Medulla oblongata (tissue), 1 donor: ENCODE results near the gene ACOT8.
"Not testable (repeated sequence)": the region's sequence is repeated elsewhere in the genome, so short reads cannot be mapped to it uniquely, and the experiment has no call there.

Experiments used
- DNase-seq: peaks from one replicate; pipeline ENCODE4 v3.0.0-alpha.2; 2015; ENCODE audit errors: extremely low spot score

Gene ACOT8

DNA sequence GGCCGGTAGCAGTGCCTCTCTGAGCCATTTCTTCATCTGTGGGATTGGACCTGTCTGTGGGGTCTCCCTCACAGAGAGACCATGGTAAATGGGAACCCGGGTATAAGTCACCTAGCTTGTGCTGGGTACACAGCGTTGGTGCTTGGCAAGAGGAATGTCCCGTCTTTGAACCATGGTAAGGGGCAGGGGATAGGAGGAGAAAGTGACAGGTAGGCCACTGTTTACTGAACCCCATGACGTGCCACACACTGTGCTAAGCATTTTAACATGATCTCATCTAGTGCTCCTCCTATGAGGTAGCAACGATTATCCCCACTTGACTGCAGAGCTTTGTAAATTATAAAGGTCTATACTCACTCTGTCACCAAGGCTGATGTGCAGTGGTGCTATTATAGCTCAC, 29.5 kb downstream of the ACOT8 start:
- no peak for DNase-seq

DNA sequence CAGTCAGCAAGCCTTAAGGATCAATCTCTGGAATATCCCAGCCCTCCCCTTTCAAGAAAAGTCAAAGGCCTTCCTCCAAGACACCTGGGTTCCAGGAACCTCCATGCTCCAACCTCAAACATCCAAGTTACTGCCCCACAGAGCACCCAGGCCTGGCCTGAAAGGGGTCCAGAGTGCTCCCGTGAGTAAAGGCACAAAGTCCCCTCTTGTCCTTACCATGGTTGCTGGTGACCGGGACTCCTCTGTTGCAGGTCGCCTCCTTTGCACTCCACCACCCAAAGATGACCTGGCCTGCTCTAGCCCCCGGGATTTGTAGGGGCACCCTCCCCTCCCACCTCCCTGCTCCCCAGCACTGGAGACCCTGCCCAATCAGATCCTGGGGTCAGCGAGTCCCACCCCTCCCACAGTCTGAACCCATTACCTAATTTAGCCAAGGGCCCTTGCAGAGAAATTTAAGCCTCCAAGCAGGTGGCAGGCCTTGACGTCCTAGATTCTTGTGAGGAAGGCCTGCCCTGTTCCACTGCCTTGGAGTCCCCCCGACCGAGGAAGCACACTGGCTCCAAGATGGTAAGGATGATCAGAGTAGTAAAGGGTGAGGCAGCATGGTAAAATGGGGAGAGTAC, 30.1 kb downstream of the ACOT8 start, which contains the start of gene TNNC2:
TSS of gene TNNC2 (minus strand) at position 283 of the 623 bp plus-strand sequence. CDS start at position 219, 64 bp downstream.
- no peak for DNase-seq

DNA sequence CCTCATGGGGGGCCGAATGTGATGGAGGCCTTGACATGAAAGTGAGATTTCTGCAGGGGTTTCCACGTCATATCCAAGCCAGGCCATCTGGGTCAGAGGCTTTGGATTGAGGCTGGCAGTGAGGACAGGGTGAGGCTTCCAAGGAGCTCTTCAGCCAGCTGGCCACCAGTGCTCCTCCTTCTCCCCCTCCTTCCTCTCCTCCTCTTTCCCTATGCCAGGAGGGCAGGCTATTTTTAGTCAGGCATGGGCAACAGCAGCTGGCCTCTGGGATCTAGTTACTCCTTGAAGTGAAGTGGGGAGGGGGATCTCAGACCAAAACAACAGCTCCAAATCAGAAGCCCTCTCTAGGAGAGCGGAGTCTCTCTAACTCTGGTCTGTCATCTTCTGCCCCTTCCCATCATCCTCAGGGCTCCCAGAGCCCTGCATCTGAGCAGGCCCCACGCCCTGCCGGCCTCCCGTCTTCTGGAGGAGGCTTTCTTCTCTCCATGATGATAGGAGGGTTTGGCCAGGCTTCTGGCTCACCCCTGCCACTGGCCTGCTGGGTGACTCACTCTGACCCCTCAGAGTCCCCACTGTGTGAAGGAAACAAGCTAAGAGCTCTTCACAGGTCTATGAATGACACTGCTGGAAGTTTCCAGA, 30.7 kb downstream of the ACOT8 start:
- DNase-seq = peak; percentile 34

DNA sequence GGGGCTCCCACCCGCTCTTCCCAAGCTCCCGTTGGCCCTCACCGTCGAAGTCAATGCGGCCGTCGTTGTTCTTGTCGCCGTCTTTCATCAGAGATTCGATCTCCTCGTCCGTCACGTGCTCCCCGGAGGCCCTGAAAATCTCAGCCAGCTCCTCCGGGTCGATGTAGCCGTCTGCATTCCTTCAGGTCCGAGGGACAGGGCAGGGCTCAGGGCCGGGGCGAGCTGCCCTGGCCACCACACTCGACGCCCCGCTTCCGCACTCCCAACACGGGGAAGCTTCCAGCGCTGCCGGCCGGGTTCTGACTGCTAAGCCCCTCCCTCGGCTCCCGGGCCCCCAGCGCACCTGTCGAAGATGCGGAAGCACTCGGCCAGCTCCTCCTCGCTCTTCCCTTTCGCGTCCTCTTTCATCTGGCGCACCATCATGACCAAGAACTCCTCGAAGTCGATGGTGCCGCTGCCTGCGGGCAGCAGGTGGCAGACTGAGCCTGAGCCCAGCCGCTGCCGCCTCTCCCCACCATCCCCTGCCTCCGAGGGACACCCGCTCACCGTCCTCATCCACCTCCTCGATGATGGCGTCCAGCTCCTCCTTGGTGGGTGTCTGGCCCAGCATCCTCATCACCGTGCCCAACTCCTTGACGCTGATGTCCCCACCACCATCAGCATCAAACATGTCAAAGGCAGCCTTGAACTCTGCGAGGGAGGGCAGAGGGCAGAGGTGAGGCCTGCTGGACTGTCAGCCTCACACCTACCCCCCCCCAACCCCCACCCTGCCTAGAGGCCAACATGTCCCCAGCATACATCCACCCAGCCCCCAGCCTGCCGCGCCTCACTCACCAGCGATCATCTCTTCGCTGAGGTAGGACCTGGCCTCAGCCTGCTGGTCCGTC, 33.0 kb downstream of the ACOT8 start:
- DNase-seq = no peak

DNA sequence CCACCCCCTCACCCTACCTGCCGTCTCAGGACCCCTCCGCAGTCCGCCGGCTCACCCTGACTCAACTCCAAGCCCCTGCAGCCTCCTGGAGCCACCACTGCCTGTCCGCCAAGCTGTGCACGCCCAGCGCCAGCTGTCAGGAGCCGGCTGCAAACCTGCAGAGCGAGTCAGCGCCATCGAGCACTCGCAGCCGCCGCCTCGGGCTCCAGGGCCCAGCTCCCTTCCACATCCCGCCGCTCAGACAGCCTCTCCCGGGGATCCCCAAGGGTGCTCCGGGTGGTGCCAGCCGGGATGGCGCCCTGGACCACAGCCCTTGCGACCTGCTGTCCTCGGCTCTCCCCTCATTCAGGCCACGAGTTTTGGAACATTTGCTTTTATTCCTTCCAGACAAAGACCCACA, 34.3 kb downstream of the ACOT8 start:
- DNase-seq = no peak

DNA sequence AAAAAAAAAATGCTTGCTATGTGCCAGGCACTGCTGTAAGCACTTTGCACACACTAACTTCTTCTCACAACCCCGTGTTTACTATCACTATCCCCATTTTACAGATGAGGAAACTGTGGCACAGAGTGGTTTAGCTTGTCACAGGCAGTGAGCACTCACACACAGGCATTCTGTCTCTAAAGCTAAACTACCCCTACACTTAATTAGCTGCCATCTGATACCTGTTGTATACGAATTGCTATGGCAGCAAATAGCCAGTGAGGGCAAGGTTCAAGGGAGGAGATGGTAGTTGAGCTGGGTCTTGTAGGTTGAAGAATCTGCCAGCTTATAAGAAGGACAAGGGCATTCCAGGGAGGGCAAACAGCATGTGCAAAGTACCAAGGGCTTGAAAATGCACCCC, 35.2 kb downstream of the ACOT8 start:
- DNase-seq = no peak

DNA sequence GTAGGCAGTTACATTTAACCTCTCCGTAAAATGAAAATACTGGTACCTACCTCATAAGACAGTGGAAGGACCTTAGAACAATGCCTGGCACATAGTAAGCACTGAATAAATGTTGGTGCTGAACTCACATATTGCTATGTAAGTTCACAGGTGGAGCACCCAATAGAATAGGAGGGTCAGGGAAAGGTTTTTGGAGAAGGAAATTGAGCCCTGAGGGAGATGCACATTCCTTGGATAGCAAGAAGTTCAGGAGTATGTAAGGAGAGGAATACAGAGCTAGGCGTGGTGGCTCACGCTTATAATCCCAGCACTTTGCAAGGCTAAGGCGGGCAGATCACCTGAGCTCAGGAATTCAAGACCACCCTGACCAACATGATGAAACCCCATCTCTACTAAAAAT, 37.7 kb downstream of the ACOT8 start:
- DNase-seq = no peak

DNA sequence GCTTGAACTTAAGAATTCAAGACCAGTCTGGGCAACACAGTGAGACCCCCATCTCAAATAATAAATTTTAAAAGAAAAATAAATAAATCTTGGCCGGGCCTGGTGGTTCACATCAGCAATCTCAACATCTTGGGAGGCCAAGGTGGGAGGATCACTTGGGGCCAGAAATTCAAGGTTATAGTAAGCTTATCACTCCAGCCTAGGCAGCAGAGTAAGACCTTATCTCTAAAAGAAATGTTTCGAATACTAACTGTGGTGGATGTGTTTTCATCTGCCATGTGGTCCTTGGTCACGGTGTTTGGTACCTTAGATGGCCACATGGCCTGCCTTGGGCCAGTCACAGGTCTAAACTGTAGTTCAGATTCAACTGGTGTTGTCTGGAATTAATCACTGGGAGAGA, 39.0 kb downstream of the ACOT8 start:
- no peak for DNase-seq

DNA sequence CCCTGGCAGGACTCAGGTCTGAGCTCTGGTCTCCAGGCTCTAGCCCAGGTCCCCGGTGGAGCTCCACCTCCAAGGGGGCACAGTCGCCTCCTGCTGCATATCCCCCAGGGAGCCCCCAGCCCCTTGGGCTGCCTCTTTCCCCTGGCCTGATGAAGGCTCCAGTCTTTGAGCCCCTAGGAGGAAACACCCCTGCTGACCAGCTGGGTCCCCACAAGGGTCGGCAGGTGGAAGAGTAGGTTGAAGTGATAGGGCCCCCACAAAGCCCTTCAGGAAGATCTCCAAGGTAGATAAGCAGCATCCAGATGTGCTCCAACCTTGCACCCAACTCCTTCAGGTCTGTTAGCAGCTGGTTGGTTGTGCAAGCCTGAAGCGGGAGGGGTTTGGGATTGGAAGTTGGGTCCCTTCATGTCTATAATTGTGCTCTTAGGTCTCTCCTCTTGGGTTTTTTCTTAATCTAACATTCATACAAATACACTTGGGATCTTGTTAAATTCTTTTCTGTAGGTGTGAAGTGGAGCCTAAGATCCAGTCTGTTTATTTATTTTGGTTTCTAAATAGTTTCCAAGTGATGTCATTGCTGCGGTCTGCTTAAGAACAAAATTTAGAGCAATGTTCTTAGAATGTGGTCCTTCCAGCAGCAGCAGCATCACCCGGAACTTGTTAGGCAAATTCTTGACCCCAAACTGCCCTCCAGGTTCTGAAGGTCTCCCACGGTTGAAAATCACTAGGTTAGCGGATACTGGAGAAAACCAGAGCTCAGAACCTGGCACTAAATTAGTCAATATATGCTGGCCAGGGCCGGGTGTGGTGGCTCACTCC, 39.6 kb downstream of the ACOT8 start:
- no peak for DNase-seq

DNA sequence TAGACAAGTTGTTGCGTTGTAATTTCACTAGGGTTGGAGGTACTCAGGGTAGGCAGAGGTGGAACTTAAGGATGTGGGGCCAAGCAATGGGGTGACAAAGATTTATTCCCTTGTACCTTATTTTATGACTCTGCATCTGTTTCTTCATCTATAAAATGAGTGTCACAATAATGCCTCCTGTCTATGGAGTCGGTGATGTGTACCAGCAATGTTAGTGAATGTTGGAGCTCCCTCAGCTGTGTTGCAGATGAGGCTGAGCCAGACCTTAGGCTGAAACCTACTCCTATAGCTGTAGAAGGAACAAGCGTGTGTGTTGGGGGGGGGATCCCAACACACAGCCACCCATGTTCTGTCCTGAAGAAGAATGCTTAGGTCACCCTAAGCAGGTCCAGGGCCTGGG, 40.2 kb downstream of the ACOT8 start:
- no peak for DNase-seq

DNA sequence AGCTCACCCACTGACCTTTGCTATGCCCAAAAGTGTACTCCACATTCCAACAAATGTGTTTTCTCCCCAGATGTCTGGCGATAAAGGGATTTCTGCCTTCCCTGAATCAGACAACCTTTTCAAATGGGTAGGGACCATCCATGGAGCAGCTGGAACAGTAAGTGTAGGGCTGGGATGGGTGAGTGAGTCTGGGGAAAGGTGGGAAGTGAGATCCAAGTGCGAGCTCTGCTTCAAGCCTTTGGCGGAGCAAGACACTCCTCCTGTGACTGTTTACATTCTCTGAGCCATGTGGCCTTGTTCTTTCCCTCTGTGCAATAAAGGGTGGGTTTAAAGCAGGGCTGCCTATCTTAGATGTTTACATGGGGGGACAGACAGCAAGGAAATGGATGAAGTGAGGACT, 42.9 kb downstream of the ACOT8 start:
- no peak for DNase-seq

DNA sequence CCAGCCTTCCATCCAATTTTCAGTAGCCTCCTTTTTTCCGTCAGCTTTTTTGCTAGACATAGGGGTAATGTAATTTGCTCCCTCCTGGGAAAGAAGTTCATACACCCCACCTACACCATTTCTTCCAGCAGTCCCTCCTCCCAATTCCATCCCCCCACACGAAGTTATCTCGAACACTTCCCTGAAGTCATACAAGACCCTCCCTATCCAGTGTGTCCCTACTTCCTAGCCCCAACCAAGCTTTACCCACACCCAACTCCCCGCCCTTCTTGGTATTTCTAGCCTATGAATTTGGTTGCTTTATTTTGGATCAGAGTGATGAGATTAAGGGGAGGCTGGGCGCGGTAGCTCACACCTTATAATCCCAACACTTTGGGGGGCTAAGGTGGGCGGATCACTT, 43.7 kb downstream of the ACOT8 start:
- DNase-seq = no peak

DNA sequence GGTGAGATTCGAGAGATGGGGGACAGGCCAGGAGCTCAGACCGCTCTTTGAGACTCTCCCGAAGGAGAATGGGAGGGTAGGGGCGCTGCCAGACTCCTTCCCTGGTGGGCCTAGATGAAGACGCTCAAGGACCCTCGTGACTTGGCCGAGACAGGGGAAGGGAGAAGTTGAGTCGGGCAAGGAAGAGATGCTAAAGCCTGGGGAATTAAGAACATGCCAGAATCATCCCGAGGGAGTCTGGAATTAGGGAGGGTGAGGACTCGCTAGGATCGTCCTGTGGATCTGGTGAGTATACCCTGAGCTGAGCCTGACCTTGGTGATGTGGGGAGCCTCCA, 44.2 kb downstream of the ACOT8 start:
- DNase-seq = no peak

DNA sequence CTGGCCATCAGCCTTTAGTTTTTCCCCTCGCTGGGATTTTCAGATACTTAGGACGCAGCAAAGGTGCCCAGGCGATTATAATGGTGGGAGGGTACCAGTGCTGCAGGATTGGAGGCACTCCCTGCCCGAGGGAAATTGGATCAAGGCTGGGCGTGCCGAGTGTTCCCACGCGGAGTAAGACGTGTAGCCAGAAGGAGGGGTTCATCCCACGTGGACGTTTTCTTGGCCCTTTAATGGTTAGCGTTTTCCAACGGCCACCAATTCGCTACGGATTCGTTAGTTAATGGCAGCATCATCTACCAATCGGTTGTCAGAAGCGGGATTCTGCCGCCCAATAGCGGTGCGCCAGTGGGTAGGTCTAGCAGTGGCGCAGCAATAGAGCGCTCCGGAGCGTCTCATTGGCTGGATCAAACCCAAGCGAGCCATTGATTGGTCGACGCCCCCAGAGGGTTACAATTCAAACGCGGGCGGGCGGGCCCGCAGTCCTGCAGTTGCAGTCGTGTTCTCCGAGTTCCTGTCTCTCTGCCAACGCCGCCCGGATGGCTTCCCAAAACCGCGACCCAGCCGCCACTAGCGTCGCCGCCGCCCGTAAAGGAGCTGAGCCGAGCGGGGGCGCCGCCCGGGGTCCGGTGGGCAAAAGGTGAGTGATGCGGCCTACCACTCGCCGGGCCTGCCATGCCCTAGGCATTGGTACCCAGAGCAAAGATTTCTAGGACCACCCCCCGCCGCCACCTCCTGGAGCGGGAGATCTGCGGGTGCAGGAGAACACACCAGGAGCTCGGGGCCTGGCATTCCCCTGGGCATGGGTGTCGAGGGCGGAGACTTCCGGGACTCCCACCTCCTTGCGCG, 44.8 kb downstream of the ACOT8 start, which contains the start of gene UBE2C:
TSS of gene UBE2C (plus strand) at position 488 of the 849 bp plus-strand sequence. CDS start at position 540, 52 bp downstream.
- peak; percentile 100 for DNase-seq

DNA sequence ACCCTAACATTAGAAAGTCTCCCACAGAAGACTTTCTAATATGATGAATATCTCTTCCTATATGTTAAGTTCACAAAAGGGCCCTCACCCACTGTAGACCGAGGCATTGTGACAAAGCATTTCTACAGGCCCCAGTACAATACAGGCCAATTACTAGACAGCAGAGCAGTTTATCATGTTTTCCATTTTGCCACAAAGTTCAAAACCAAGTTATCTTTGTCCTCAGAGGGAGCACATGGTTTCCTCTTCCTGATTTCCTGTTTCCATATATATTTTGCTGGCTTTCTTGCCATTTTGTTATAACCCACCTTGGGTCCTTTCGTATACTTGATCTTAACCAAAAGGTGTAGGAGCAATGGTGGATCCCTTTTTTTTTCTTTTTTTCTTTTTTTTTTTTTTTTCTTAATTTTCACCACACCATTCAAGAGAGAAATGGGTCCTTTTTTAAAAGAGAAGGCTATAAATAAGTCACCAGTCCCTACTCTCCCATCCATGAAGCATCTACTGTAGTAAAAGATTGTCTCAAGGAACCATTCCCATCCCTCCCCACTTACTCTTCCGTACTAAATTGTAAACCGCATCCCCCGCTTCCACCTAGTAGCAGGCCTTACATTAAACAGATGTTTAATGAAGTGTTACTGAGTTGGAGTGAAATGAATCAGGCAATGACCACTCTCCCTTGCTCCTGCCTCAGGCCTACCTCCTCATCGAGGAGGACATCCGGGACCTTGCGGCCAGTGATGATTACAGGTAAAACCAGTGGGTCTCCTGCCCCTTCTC, 46.8 kb downstream of the ACOT8 start:
- DNase-seq = no peak

DNA sequence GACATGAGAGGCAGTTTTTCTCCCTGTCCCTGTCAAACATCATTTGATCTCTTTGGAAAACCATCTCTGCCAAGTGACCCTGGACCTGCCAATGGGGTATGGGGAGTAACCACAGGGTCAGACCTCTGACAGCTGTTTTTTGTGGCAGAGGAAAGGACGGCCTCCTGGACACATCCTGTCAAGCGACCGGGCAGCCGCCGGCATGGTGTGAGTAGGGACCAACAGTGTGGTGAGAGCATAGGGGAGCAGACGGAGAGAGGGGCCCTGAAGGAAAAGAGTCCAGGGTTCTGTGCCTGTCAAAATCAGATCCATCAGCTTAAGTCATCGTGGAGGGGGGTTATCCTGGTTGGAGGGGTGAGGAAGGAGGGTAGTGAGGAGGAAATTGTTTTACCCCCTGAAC, 55.3 kb downstream of the ACOT8 start:
- DNase-seq = no peak

DNA sequence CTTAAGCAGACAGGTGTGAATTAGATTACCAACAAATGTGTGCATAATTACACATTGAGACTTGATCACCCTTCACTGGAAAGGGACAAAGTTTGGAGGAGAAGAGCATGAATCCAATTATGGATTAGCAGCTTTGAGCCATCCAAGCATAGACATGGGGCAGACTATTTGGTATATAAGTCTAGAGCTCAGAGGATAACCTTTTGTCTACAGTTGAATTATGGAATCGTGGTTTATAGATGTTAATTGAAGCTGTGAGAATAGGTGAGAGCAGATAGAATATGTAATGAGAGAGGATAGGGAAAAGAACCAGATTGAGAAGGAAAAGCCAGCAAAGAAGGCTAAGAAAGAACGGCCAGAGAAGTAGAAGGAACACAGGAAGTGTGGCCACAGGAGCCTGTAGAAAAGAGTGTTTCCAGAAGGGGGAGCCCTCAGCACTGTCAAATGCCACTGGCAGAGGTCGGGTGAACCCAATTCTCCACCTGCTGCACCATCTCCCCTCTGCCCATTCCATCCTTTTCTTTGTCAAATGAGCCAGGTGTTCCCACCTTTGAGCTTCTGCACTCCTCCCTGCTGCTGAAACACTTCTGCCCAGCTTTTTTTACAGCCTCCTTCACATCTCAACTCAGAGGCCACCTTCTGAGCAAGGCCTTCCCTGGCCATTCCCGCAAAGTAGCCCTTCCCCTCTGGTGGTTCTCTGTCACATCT, 58.1 kb downstream of the ACOT8 start:
- peak; percentile 60 for DNase-seq

DNA sequence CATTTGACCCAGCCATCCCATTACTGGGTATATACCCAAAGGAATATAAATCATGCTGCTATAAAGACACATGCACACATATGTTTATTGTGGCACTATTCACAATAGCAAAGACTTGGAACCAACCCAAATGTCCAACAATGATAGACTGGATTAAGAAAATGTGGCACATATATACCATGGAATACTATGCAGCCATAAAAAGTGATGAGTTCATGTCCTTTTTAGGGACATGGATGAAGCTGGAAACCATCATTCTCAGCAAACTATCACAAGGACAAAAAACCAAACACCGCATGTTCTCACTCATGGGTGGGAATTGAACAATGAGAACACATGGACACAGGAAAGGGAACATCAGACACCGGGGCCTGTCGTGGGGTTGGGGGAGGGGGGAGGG, 59.2 kb downstream of the ACOT8 start:
- DNase-seq = not testable (repeated sequence)

DNA sequence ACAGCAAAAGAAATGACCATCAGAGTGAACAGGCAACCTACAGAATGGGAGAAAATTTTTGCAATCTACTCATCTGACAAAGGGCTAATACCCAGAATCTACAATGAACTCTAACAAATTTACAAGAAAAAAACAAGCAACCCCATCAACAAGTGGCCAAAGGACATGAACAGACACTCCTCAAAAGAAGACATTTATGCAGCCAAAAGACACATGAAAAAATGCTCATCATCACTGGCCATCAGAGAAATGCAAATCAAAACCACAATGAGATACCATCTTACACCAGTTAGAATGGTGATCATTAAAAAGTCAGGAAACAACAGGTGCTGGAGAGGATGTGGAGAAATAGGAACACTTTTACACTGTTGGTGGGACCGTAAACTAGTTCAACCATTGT, 59.7 kb downstream of the ACOT8 start:
- DNase-seq = not testable (repeated sequence)
